A549 (cell line): ENCODE data around the gene SPATA45. TPM values are rescaled to one million over a fixed set of nuclear protein-coding genes. Genes with fewer than 3 reads are reported as not detected.
A peak's percentile ranks its signal among the peaks of the same experiment; 100 is the strongest.

Experiments used
- ATAC-seq, 2 experiments: fragments of 200-7000 bp in 1 of 2; fragments of >200 bp in 1 of 2; cut with Nextera tagmentation in 1 of 2; cut with Tn5 transposase in 1 of 2; 3 replicates each; pipeline versions ENCODE4 v1.8.0 to v1.9.1; 2018 to 2020; ENCODE audit warnings: mild to moderate bottlenecking in 1 of 2, moderate library complexity in 1 of 2
- CTCF ChIA-PET: fragments of 300-600 bp; sonication (Branson Sonifier 250); formaldehyde crosslinking; extraction: SDS; loops from one replicate; lab custom pipeline; 2021; ENCODE audit warnings: antibody characterized with exemption, inconsistent platforms; lab: Yijun Ruan, JAX
- POLR2A ChIA-PET: fragments of 350-600 bp; formaldehyde crosslinking; extraction: SDS; loops from one replicate; lab custom pipeline; 2021; ENCODE audit warnings: antibody characterized with exemption, inconsistent platforms; lab: Yijun Ruan, JAX
- DNase-seq, 2 experiments: peaks; one replicate each; pipeline versions ENCODE4 v3.0.0 to v3.0.0-alpha.2; 2011 to 2016; ENCODE audit warnings: low read depth in 1 of 2, low spot score in 1 of 2
- FAIRE-seq: peaks from 2 replicates; lab custom pipeline; 2011; peaks lifted over from hg19 to GRCh38; lab: Jason Lieb, UNC
- H3K27ac ChIP-seq, 2 experiments: fragments of >200 bp; sonication (Bioruptor Twin); formaldehyde crosslinking; 3 replicates each; pipeline ENCODE4 v1.5.1; 2016 to 2017
- H3K4me1 ChIP-seq: fragments of >200 bp; sonication (Bioruptor Twin); formaldehyde crosslinking; 3 replicates; pipeline ENCODE4 v1.6.1; 2016
- H3K4me2 ChIP-seq: fragments of >200 bp; sonication (Bioruptor Twin); formaldehyde crosslinking; 3 replicates; pipeline ENCODE4 v1.6.1; 2016
- H3K4me3 ChIP-seq: fragments of >200 bp; sonication (Bioruptor Twin); formaldehyde crosslinking; 3 replicates; pipeline ENCODE4 v1.5.1; 2016
- H3K9me3 ChIP-seq: fragments of >200 bp; sonication (Bioruptor Twin); formaldehyde crosslinking; 3 replicates; pipeline ENCODE4 v1.6.1; 2016
- BHLHE40 ChIP-seq: IDR thresholded peaks from 2 replicates; pipeline ENCODE4 v1.6.1; 2012; ENCODE audit warnings: low read depth, low read length, inconsistent platforms
- CBX8 ChIP-seq: fragments of 200-600 bp; sonication (generic); IDR thresholded peaks from 2 replicates; pipeline ENCODE4 v1.6.1; 2016
- CHD2 ChIP-seq: fragments of 150-350 bp; IDR thresholded peaks from 2 replicates; pipeline ENCODE4 v1.6.1; 2014; ENCODE audit warnings: low read length; ENCODE audit not compliant: partially characterized antibody
- CHD4 ChIP-seq: fragments of 200-600 bp; sonication (generic); IDR thresholded peaks from 2 replicates; pipeline ENCODE4 v1.6.1; 2016; ENCODE audit warnings: antibody characterized with exemption, mild to moderate bottlenecking, borderline replicate concordance
- EHF ChIP-seq: fragments of 250-450 bp; sonication (Bioruptor Pico); IDR thresholded peaks from 2 replicates; pipeline ENCODE4 v1.5.0; 2020; ENCODE audit warnings: mild to moderate bottlenecking
- EP300 ChIP-seq, 2 experiments: fragments of >200 bp; sonication (Bioruptor Twin); formaldehyde crosslinking; IDR thresholded peaks; 2 replicates in 1 of 2; 3 replicates in 1 of 2; pipeline ENCODE4 v1.6.1; 2016 to 2017
- ESRRA ChIP-seq: fragments of 150-350 bp; IDR thresholded peaks from 2 replicates; pipeline ENCODE4 v1.6.1; 2014; ENCODE audit warnings: mild to moderate bottlenecking, low read length, borderline replicate concordance
- FOSL2 ChIP-seq, 2 experiments: fragments of 450-650 bp in 1 of 2; fragments of >200 bp in 1 of 2; sonication (Bioruptor Twin) in 1 of 2; formaldehyde crosslinking; IDR thresholded peaks; 2 replicates each; pipeline versions ENCODE4 v1.5.0 to v1.6.1; 2016 to 2020; ENCODE audit warnings: mild to moderate bottlenecking in 1 of 2, moderate library complexity in 1 of 2
- FOXS1 ChIP-seq: fragments of 250-450 bp; sonication (Bioruptor Pico); IDR thresholded peaks from 2 replicates; pipeline ENCODE4 v1.5.0; 2020; ENCODE audit warnings: mild to moderate bottlenecking, moderate library complexity
- GATA3 ChIP-seq: IDR thresholded peaks from 2 replicates; pipeline ENCODE4 v1.6.1; 2012; ENCODE audit warnings: borderline replicate concordance
- HEYL ChIP-seq: fragments of 250-450 bp; sonication (Bioruptor Pico); IDR thresholded peaks from 2 replicates; pipeline ENCODE4 v1.8.0; 2021; ENCODE audit warnings: mild to moderate bottlenecking, moderate library complexity
- HOXB5 ChIP-seq: fragments of 250-450 bp; sonication (Bioruptor Pico); IDR thresholded peaks from 2 replicates; pipeline ENCODE4 v1.5.0; 2020; ENCODE audit warnings: mild to moderate bottlenecking, moderate library complexity
- JUNB ChIP-seq: fragments of >200 bp; sonication (Bioruptor Twin); formaldehyde crosslinking; IDR thresholded peaks from 2 replicates; pipeline ENCODE4 v1.6.1; 2016
- MAFK ChIP-seq: fragments of 450-650 bp; IDR thresholded peaks from 2 replicates; pipeline ENCODE4 v1.6.1; 2014; ENCODE audit not compliant: partially characterized antibody
- MYC ChIP-seq: IDR thresholded peaks from 2 replicates; pipeline ENCODE4 v1.6.1; 2012; ENCODE audit warnings: mild to moderate bottlenecking, inconsistent platforms, low read length, improper control_type of control experiment, borderline replicate concordance
- NFE2L2 ChIP-seq: fragments of 150-350 bp; conservative IDR thresholded peaks from 2 replicates; pipeline ENCODE4 v1.6.1; 2014; ENCODE audit warnings: low read length
- PHF8 ChIP-seq: fragments of 200-600 bp; sonication (generic); IDR thresholded peaks from 2 replicates; pipeline ENCODE4 v1.6.1; 2016; ENCODE audit warnings: low read depth, mild to moderate bottlenecking, antibody characterized with exemption, moderate library complexity, borderline replicate concordance
- POLR2A ChIP-seq: IDR thresholded peaks from 2 replicates; pipeline ENCODE4 v1.6.1; 2012; ENCODE audit warnings: mild to moderate bottlenecking, low read length
- RAD21 ChIP-seq, 2 experiments: fragments of >200 bp in 1 of 2; sonication (Bioruptor Twin) in 1 of 2; formaldehyde crosslinking in 1 of 2; IDR thresholded peaks in 1 of 2; conservative IDR thresholded peaks in 1 of 2; 2 replicates in 1 of 2; 3 replicates in 1 of 2; pipeline ENCODE4 v1.6.1; 2012 to 2018; ENCODE audit warnings: inconsistent platforms in 1 of 2
- SMC3 ChIP-seq: fragments of >200 bp; sonication (Bioruptor Twin); formaldehyde crosslinking; IDR thresholded peaks from 3 replicates; pipeline ENCODE4 v1.6.1; 2018; ENCODE audit warnings: inconsistent platforms
- TFCP2L1 ChIP-seq: fragments of 250-450 bp; sonication (Bioruptor Pico); IDR thresholded peaks from 2 replicates; pipeline ENCODE4 v1.5.0; 2021; ENCODE audit warnings: mild to moderate bottlenecking
- TP53 ChIP-seq: fragments of 250-450 bp; sonication (Bioruptor Pico); IDR thresholded peaks from 2 replicates; pipeline ENCODE4 v1.5.0; 2021; ENCODE audit warnings: mild to moderate bottlenecking, moderate library complexity
- ZC3H11A ChIP-seq: fragments of 450-650 bp; IDR thresholded peaks from 2 replicates; pipeline ENCODE4 v1.6.1; 2014; ENCODE audit warnings: antibody characterized with exemption, mild to moderate bottlenecking
- ZFP36 ChIP-seq: fragments of 450-650 bp; IDR thresholded peaks from 2 replicates; pipeline ENCODE4 v1.6.1; 2014; ENCODE audit warnings: borderline replicate concordance; ENCODE audit not compliant: partially characterized antibody
- ZNF302 ChIP-seq: fragments of 250-450 bp; sonication (Bioruptor Pico); IDR thresholded peaks from 2 replicates; pipeline ENCODE4 v1.9.0; 2021; ENCODE audit warnings: inconsistent platforms, mild to moderate bottlenecking, moderate library complexity
- WGBS: methylation state at CpG from one replicate; pipeline ENCODE4 v1.1.6; 2017; ENCODE audit errors: missing lambda C conversion rate; 5-methylcytosine and 5-hydroxymethylcytosine counted together
- polyA plus RNA-seq, 4 experiments: library from polyadenylated mRNA; depleted of rRNA in 3 of 4; stranded (reverse); fragments of >200 nt; fragmentation: RNase III in 1 of 4; extraction: RNeasy Plus Mini Kit Qiagen cat#74134 plus additional on column Dnase treatment in 1 of 4; gene quantifications; 2 replicates in 3 of 4; 3 replicates in 1 of 4; pipeline ENCODE4 v1.2.3, GENCODE V29; 2011 to 2017
- TF ChIP-seq, protein P1 (sequence below): IDR thresholded peaks from 2 replicates; pipeline ENCODE4 v1.6.1; 2012
- TF ChIP-seq, protein P2 (sequence below): fragments of >200 bp; sonication (Bioruptor Twin); formaldehyde crosslinking; IDR thresholded peaks from 3 replicates; pipeline ENCODE4 v1.6.1; 2016
- TF ChIP-seq, protein P3 (sequence below): fragments of 250-450 bp; sonication (Bioruptor Pico); IDR thresholded peaks from 2 replicates; pipeline ENCODE4 v1.5.0; 2020; ENCODE audit warnings: low read depth, mild to moderate bottlenecking, moderate library complexity
- TF ChIP-seq, protein P4 (sequence below): IDR thresholded peaks from 2 replicates; pipeline ENCODE4 v1.6.1; 2012

Gene SPATA45
- polyA plus RNA-seq, 2 of the 4 experiments (the other 2 are of a cell fraction) = 0.18 TPM; not detected in 1

DNA sequence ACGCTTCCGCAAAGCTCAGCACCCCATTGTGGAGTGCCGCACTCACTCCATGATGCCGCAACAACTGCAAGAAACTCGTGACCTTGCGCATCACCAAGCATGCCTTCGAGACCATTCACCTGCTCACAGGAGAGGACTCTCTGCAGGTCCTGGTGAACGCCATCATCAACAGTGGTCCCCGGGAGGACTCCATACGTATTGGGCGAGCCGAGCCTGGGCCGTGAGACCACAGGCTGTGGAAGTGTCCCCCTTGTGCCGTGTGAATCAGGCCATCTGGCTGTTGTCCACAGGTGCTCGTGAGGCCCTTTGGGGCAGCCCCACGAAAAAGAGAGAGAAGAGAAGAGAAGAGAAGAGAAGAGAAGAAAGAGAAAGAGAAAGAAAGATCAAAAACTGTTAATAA is 23.2 kb downstream of the SPATA45 start:
- FAIRE-seq (no peak), DNase-seq (no peak), ATAC-seq (no peak)
- Histone ChIP-seq H3K27ac (no peak overlapping the region), H3K4me1 (peaks cover 18% of the 10 kb centered on the region; the same call in 1 of the 3 replicates), H3K4me3 (no peak overlapping the region), H3K9me3 (peaks cover 24% of the 10 kb centered on the region), H3K4me2 (no peak overlapping the region)
- ChIA-PET CTCF (interaction anchor here (0.9 kb wide), 1 partner anchor 159 kb away, joined by 4 read pairs; no protein-coding TSS in a partner anchor), POLR2A (no interaction called here)
- 85% methylated on average over 16 of the region's 16 CpGs for WGBS
- no peak for TF ChIP-seq GATA3
- no peak for TF ChIP-seq FOSL2 (IDR thresholded peaks at IDR 0.05)
- TF ChIP-seq FOSL2 (CRISPR knock-in tag; IDR thresholded peaks at IDR 0.05) = no peak
- TF ChIP-seq ZFP36 = no peak

DNA sequence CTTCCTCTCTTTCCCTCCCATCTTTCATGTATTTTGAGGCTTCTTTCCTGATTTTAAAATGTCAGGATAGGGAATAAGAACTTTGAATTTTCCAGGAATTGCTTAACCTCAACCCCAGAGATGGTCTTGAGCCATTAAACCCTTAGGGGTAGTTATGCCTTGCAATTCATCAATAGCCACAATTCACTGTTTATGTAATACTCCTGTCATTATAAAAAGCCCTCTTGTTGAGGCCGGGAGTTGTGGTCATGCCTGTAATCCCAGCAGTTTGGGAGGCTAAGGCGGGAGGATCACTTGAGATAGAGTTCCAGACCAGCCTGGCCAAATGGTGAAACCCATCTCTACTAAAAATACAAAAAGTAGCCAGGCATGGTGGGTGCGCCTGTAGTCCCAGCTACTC is 24.5 kb downstream of the SPATA45 start:
- DNase-seq = no peak
- POLR2A ChIA-PET = no interaction called here
- Histone ChIP-seq H3K4me3 (no peak overlapping the region), H3K9me3 (peaks cover 24% of the 10 kb centered on the region), H3K4me1 (peaks cover 15% of the 10 kb centered on the region; the same call in 1 of the 3 replicates), H3K27ac (no peak overlapping the region), H3K4me2 (no peak overlapping the region)
- no peak for FAIRE-seq
- CTCF ChIA-PET = interaction anchor here (0.6 to 0.9 kb wide), 2 partner anchors 158 to 763 kb away, joined by 3 to 4 read pairs; no protein-coding TSS in a partner anchor
- ATAC-seq = no peak
- TF ChIP-seq CHD2 (no peak), ZC3H11A (no peak), EP300 (IDR thresholded peaks at IDR 0.05) (no peak), FOXS1 (no peak), CHD4 (no peak), ESRRA (no peak), TP53 (CRISPR knock-in tag) (no peak), TFCP2L1 (CRISPR knock-in tag) (no peak), ZNF302 (CRISPR knock-in tag) (no peak), CBX8 (no peak)
- TF ChIP-seq, protein P1, sequence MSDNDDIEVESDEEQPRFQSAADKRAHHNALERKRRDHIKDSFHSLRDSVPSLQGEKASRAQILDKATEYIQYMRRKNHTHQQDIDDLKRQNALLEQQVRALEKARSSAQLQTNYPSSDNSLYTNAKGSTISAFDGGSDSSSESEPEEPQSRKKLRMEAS = no peak
- WGBS = 85% methylated on average over 3 of the region's 3 CpGs

DNA sequence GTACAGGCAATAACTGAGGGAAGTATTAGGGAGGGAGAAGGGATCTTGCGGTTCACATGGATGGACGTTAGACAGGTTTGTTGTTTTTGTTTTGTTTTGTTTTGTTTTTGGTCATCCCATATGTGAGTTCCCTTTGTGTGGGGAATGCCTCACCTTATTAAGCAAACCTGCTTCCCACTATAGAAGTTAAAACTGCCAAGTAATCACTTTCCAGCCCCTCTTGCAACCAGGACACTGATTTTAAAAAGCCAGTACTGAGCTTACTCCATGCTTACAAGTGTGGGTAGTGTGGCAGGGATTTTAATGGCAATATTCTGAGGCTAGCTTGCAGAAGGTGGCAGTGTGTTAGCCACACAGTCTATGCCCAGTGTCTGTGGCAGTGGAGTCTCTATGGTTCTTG is 26.5 kb downstream of the SPATA45 start:
- no peak overlapping the region for H3K4me2 ChIP-seq
- FAIRE-seq (no peak), ATAC-seq (no peak), DNase-seq (no peak)
- ChIA-PET CTCF (no interaction called here), POLR2A (interaction anchor here (0.6 kb wide), 1 partner anchor 36 kb away, joined by 8 read pairs; no protein-coding TSS in a partner anchor)
- TF ChIP-seq ZNF302 (CRISPR knock-in tag) = no peak
- TF ChIP-seq PHF8 = no peak
- TF ChIP-seq, protein P2, sequence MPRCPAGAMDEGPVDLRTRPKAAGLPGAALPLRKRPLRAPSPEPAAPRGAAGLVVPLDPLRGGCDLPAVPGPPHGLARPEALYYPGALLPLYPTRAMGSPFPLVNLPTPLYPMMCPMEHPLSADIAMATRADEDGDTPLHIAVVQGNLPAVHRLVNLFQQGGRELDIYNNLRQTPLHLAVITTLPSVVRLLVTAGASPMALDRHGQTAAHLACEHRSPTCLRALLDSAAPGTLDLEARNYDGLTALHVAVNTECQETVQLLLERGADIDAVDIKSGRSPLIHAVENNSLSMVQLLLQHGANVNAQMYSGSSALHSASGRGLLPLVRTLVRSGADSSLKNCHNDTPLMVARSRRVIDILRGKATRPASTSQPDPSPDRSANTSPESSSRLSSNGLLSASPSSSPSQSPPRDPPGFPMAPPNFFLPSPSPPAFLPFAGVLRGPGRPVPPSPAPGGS = no peak
- no peak for TF ChIP-seq HOXB5 (CRISPR knock-in tag)
- no peak for TF ChIP-seq ESRRA
- peak; percentile 89 for TF ChIP-seq MAFK
- TF ChIP-seq POLR2A = no peak
- TF ChIP-seq CHD4 = no peak
- no peak overlapping the region for H3K4me3 ChIP-seq
- peak overlapping the region in 1 of 2 experiments; percentile 36; a peak in 1 of 6 replicates for H3K27ac ChIP-seq
- whole genome bisulfite sequencing = 90% methylated on average over 2 of the region's 2 CpGs
- peaks cover 31% of the 10 kb centered on the region for H3K4me1 ChIP-seq
- H3K9me3 ChIP-seq = peaks cover 13% of the 10 kb centered on the region

DNA sequence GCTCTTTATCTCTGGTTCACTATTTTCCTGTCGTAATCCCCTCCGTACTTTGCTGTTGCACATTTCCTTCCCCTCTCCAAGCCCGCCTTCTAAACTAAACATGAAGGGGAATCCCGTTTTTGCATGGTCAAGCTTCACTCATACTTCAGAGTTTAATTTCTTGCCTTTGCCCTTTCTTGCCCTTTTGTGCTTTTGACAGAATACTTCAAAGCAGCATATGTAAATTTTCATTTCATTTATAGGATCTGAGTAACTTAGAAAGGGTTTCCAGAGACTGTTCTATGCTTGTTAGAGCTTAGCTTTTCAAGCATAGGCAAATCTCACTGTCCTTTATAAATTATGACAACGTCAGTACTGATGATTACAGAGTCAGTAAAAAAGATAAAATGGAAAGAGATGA is 27.7 kb downstream of the SPATA45 start:
- DNase-seq (no peak), FAIRE-seq (no peak), ATAC-seq (no peak)
- Histone ChIP-seq H3K9me3 (peaks cover 1% of the 10 kb centered on the region; the same call in 1 of the 3 replicates), H3K27ac (0 out of 6 replicates have a peak overlapping the region, but pooled peaks of 1 of the 2 experiments have one; percentile 4), H3K4me1 (peaks cover 42% of the 10 kb centered on the region), H3K4me3 (no peak overlapping the region), H3K4me2 (peak overlapping the region; percentile 30)
- 38% methylated on average over 5 of the region's 5 CpGs for WGBS
- ChIA-PET CTCF (interaction anchor here (0.8 to 1.8 kb wide), 3 partner anchors 8 to 175 kb away, joined by 3 to 5 read pairs (median 3); no protein-coding TSS in a partner anchor), POLR2A (interaction anchor here (1.6 kb wide), 1 partner anchor 38 kb away, joined by 8 read pairs; the partner anchor contains the start of gene FLVCR1)
- TF ChIP-seq MAFK = no peak
- TF ChIP-seq FOSL2 (IDR thresholded peaks at IDR 0.05) = no peak
- TF ChIP-seq FOSL2 (CRISPR knock-in tag; IDR thresholded peaks at IDR 0.05) = no peak
- TF ChIP-seq NFE2L2 = no peak
- TF ChIP-seq, protein P3, sequence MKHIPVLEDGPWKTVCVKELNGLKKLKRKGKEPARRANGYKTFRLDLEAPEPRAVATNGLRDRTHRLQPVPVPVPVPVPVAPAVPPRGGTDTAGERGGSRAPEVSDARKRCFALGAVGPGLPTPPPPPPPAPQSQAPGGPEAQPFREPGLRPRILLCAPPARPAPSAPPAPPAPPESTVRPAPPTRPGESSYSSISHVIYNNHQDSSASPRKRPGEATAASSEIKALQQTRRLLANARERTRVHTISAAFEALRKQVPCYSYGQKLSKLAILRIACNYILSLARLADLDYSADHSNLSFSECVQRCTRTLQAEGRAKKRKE (CRISPR knock-in tag) = no peak
- no peak for TF ChIP-seq HEYL
- TF ChIP-seq RAD21 (conservative IDR thresholded peaks at IDR 0.05 in 1 of 2, IDR thresholded peaks at IDR 0.05 in 1 of 2) = no peak
- no peak for TF ChIP-seq MYC
- no peak for TF ChIP-seq JUNB
- TF ChIP-seq SMC3 = no peak
- TF ChIP-seq, protein P4, sequence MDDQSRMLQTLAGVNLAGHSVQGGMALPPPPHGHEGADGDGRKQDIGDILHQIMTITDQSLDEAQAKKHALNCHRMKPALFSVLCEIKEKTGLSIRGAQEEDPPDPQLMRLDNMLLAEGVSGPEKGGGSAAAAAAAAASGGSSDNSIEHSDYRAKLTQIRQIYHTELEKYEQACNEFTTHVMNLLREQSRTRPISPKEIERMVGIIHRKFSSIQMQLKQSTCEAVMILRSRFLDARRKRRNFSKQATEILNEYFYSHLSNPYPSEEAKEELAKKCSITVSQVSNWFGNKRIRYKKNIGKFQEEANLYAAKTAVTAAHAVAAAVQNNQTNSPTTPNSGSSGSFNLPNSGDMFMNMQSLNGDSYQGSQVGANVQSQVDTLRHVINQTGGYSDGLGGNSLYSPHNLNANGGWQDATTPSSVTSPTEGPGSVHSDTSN = no peak
- TF ChIP-seq TP53 (CRISPR knock-in tag) = no peak
- TF ChIP-seq BHLHE40 = no peak
- TF ChIP-seq EHF (CRISPR knock-in tag) = no peak
